GM12878 (cell line): ENCODE measurements around the gene EWSR1.

ENCODE experiments used
- ATF7 ChIP-seq: fragments of 450-650 bp; IDR thresholded peaks from 2 replicates; pipeline ENCODE4 v1.6.1; 2016; ENCODE audit warnings: low read depth, mild to moderate bottlenecking
- BMI1 ChIP-seq: fragments of 450-650 bp; IDR thresholded peaks from 2 replicates; pipeline ENCODE4 v1.6.1; 2016; ENCODE audit warnings: mild to moderate bottlenecking, moderate library complexity, borderline replicate concordance
- JUND ChIP-seq: IDR thresholded peaks from 2 replicates; pipeline ENCODE4 v1.6.1; 2012; ENCODE audit warnings: low read depth, mild to moderate bottlenecking, low read length, improper control_type of control experiment, moderate library complexity
- TARDBP ChIP-seq: IDR thresholded peaks from 2 replicates; pipeline ENCODE4 v1.6.1; 2016; ENCODE audit warnings: borderline replicate concordance
- TF ChIP-seq, protein P1 (sequence below), 3 experiments: IDR thresholded peaks in 2 of 3; conservative IDR thresholded peaks in 1 of 3; 2 replicates each; pipeline ENCODE4 v1.5.1; 2011; ENCODE audit warnings: low read depth in 3 of 3, low read length in 3 of 3, mild to moderate bottlenecking in 3 of 3, control low read depth in 2 of 3, moderate library complexity in 2 of 3, inconsistent platforms in 1 of 3, mixed read lengths in 1 of 3; ENCODE audit not compliant: control insufficient read depth in 2 of 3, insufficient read depth in 1 of 3; ENCODE audit errors: extremely low read depth in 1 of 3
- TF ChIP-seq, protein P2 (sequence below): IDR thresholded peaks from 2 replicates; pipeline ENCODE4 v1.6.1; 2012; ENCODE audit warnings: low read depth, low read length, improper control_type of control experiment

DNA sequence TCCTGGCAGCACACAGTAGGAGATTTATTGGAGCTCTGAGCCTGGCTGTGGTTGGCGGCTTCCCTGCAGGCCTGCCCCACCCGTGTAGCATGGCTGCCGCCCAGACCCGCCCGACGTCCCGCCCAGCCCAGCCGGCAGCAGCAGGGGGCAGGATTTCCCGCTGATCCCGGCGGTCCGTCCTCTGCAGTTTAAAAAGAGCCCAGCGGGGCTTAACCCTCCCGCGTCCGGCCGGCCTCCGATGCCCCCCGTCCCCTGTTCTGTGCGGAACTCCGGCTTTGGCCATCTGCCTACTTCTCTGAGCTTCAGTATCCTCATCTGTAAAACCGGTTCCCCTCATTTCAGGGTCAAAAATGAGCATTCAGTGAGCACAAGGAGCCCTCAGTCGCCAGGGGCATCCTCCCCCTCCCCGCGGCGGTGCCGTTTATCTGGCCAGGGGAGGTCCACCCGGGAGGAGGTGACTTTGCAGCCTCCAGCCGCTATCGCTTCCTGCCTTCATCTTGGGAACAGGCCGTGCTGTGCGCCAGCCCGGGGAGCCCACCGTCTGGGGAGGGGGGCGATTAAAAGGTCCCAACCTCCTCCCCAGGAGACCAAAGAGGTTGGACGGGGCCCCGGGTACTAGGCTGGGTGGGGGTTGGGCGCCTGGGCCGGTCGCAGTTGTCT, 38.2 kb downstream of the EWSR1 start, which contains the start of gene GAS2L1:
- no peak for TF ChIP-seq ATF7
- TF ChIP-seq, protein P1, sequence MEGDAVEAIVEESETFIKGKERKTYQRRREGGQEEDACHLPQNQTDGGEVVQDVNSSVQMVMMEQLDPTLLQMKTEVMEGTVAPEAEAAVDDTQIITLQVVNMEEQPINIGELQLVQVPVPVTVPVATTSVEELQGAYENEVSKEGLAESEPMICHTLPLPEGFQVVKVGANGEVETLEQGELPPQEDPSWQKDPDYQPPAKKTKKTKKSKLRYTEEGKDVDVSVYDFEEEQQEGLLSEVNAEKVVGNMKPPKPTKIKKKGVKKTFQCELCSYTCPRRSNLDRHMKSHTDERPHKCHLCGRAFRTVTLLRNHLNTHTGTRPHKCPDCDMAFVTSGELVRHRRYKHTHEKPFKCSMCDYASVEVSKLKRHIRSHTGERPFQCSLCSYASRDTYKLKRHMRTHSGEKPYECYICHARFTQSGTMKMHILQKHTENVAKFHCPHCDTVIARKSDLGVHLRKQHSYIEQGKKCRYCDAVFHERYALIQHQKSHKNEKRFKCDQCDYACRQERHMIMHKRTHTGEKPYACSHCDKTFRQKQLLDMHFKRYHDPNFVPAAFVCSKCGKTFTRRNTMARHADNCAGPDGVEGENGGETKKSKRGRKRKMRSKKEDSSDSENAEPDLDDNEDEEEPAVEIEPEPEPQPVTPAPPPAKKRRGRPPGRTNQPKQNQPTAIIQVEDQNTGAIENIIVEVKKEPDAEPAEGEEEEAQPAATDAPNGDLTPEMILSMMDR (IDR thresholded peaks at IDR 0.05 in 2 of 3, conservative IDR thresholded peaks at IDR 0.05 in 1 of 3; ENCODE audit: control insufficient read depth in 2 of 3, extremely low read depth in 1 of 3, insufficient read depth in 1 of 3, low read depth in 3 of 3, low read length in 3 of 3) = peak in 2 of 3 experiments; percentile 32 to 42; a peak in 3 of 6 replicates
- TF ChIP-seq TARDBP = no peak
- TF ChIP-seq, protein P2, sequence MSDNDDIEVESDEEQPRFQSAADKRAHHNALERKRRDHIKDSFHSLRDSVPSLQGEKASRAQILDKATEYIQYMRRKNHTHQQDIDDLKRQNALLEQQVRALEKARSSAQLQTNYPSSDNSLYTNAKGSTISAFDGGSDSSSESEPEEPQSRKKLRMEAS = no peak
- no peak for TF ChIP-seq BMI1
- no peak for TF ChIP-seq JUND
